KMS-11 (cell line): ENCODE results near the gene CENPT.

ENCODE experiments used
- H2AFZ ChIP-seq: fragments of 200-600 bp; sonication (generic); 2 replicates; pipeline ENCODE4 v1.6.1; 2016; ENCODE audit warnings: antibody characterized with exemption, mixed run types, low read depth
- H3K27ac ChIP-seq: fragments of 200-600 bp; sonication (generic); 2 replicates; pipeline ENCODE4 v1.6.1; 2016; ENCODE audit warnings: mild to moderate bottlenecking, mixed run types
- H3K27me3 ChIP-seq: fragments of 200-600 bp; sonication (generic); 2 replicates; pipeline ENCODE4 v1.6.1; 2017; ENCODE audit warnings: mild to moderate bottlenecking, low read depth, mixed run types, moderate library complexity; ENCODE audit not compliant: insufficient read depth
- H3K36me3 ChIP-seq: fragments of 200-600 bp; sonication (generic); 2 replicates; pipeline ENCODE4 v1.6.1; 2017; ENCODE audit warnings: mild to moderate bottlenecking, mixed run types; ENCODE audit not compliant: insufficient read depth
- H3K4me1 ChIP-seq: fragments of 200-600 bp; sonication (generic); 2 replicates; pipeline ENCODE4 v1.6.1; 2016; ENCODE audit warnings: mild to moderate bottlenecking, low read depth, mixed run types; ENCODE audit not compliant: poor library complexity, severe bottlenecking
- H3K4me2 ChIP-seq: fragments of 200-600 bp; sonication (generic); 2 replicates; pipeline ENCODE4 v1.7.0; 2016; ENCODE audit warnings: mild to moderate bottlenecking, mixed run types
- H3K4me3 ChIP-seq: fragments of 200-600 bp; sonication (generic); IDR thresholded peaks from 2 replicates; pipeline ENCODE4 v1.6.1; 2017; ENCODE audit warnings: low read depth, low read length, mixed read lengths; ENCODE audit not compliant: insufficient read depth
- H3K79me2 ChIP-seq: fragments of 200-600 bp; sonication (generic); 2 replicates; pipeline ENCODE4 v1.6.1; 2016; ENCODE audit warnings: low read depth, mixed run types; ENCODE audit not compliant: insufficient read depth
- H3K9ac ChIP-seq: fragments of 200-600 bp; sonication (generic); 2 replicates; pipeline ENCODE4 v1.6.1; 2016; ENCODE audit warnings: mild to moderate bottlenecking, mixed run types
- H4K20me1 ChIP-seq: fragments of 200-600 bp; sonication (generic); 2 replicates; pipeline ENCODE4 v1.6.1; 2016; ENCODE audit warnings: mild to moderate bottlenecking, mixed run types; ENCODE audit not compliant: insufficient read depth
- CTCF ChIP-seq: fragments of 200-600 bp; sonication (generic); conservative IDR thresholded peaks from 2 replicates; pipeline ENCODE4 v1.6.1; 2017; ENCODE audit warnings: low read depth, mild to moderate bottlenecking, antibody characterized with exemption, low read length, moderate library complexity, mixed read lengths

The CENPT gene

GRCh38 chr16:67885545-67885944 lies 38.1 kb upstream of the CENPT start:
- Histone ChIP-seq H3K9ac (no peak overlapping the region), H3K4me1 (no peaks in the 10 kb centered on the region), H3K27me3 (no peaks in the 10 kb centered on the region), H3K36me3 (0 out of 2 replicates have a peak, but pooled peaks cover 5% of the 10 kb centered on the region), H4K20me1 (no peaks in the 10 kb centered on the region), H3K4me2 (no peak overlapping the region), H3K27ac (no peak overlapping the region), H2AFZ (no peak overlapping the region), H3K79me2 (no peaks in the 10 kb centered on the region), H3K4me3 (no peak overlapping the region)
- no peak for TF ChIP-seq CTCF

GRCh38 chr16:67884684-67885083 lies 37.2 kb upstream of the CENPT start, which contains the start of gene NRN1L:
Gene NRN1L (plus strand): TSS chr16:67884885. CDS start chr16:67884904, 19 bp downstream.
- 0 out of 2 replicates have a peak, but pooled peaks cover 5% of the 10 kb centered on the region for H3K36me3 ChIP-seq
- H3K9ac ChIP-seq: no peak within 1 kb of the TSS
- H3K4me3 ChIP-seq: no peak within 1 kb of the TSS
- no peaks in the 10 kb centered on the region for H3K27me3 ChIP-seq
- no peak within 1 kb of the TSS for H3K27ac ChIP-seq
- no peaks in the 10 kb centered on the region for H3K4me1 ChIP-seq
- no peak within 1 kb of the TSS for H3K4me2 ChIP-seq
- no peak for TF ChIP-seq CTCF
- H2AFZ ChIP-seq: no peak within 1 kb of the TSS
- no peaks in the 10 kb centered on the region for H4K20me1 ChIP-seq
- H3K79me2 ChIP-seq: no peaks in the 10 kb centered on the region

GRCh38 chr16:67883872-67884261 lies 36.4 kb upstream of the CENPT start:
- Histone ChIP-seq H4K20me1 (no peaks in the 10 kb centered on the region), H3K79me2 (no peaks in the 10 kb centered on the region), H2AFZ (no peak overlapping the region), H3K36me3 (peaks cover 8% of the 10 kb centered on the region; the same call in 1 of the 2 replicates), H3K4me2 (no peak overlapping the region), H3K27me3 (no peaks in the 10 kb centered on the region), H3K4me3 (no peak overlapping the region), H3K9ac (no peak overlapping the region), H3K27ac (no peak overlapping the region), H3K4me1 (no peaks in the 10 kb centered on the region)
- peak; percentile 89 for TF ChIP-seq CTCF

GRCh38 chr16:67883146-67883871 lies 35.8 kb upstream of the CENPT start:
- Histone ChIP-seq H3K27me3 (no peaks in the 10 kb centered on the region), H2AFZ (no peak overlapping the region), H3K79me2 (no peaks in the 10 kb centered on the region), H3K4me2 (no peak overlapping the region), H3K4me1 (no peaks in the 10 kb centered on the region), H3K36me3 (peaks cover 14% of the 10 kb centered on the region; the same call in 1 of the 2 replicates), H3K4me3 (no peak overlapping the region), H3K9ac (no peak overlapping the region), H3K27ac (no peak overlapping the region), H4K20me1 (no peaks in the 10 kb centered on the region)
- no peak for TF ChIP-seq CTCF
